Epithelial cell of prostate (primary cell): ENCODE measurements around the gene BYSL.
"Not testable (repeated sequence)": the region's sequence is repeated elsewhere in the genome, so short reads cannot be mapped to it uniquely, and the experiment has no call there.

Experiments
- DNase-seq: peaks from one replicate; pipeline ENCODE4 v3.0.0-alpha.2; 2011; ENCODE audit warnings: low read depth, low spot score
- H3K27ac ChIP-seq: fragments of 450-650 bp; 2 replicates; pipeline ENCODE4 v1.5.1; 2017; ENCODE audit warnings: mild to moderate bottlenecking

Gene BYSL

GRCh38 chr6:41939848-41940758, 18.8 kb downstream of the BYSL start:
- no peak for DNase-seq
- H3K27ac ChIP-seq: peak overlapping the region; percentile 69

- H3K27ac ChIP-seq: peak overlapping the region; percentile 69
- DNase-seq: no peak
Observed at GRCh38 chr6:41940759-41941279, 19.5 kb downstream of the BYSL start.

- no peak for DNase-seq
Observed at GRCh38 chr6:41941280-41942066, 20.2 kb downstream of the BYSL start, which contains the start of gene CCND3. Gene CCND3, minus strand, starts transcription at chr6:41941808. Its CDS starts 159 bp downstream, at chr6:41941649.

GRCh38 chr6:41942067-41942851, 21.0 kb downstream of the BYSL start:
- peak overlapping the region; percentile 69 for H3K27ac ChIP-seq
- DNase-seq: no peak

More at GRCh38 chr6:41941280-41942066, 20.2 kb downstream of the BYSL start, which contains the start of gene CCND3:
- H3K27ac ChIP-seq: peak within 1 kb of the TSS; percentile 69

- not testable (repeated sequence) for H3K27ac ChIP-seq, DNase-seq
Observed at GRCh38 chr6:41942882-41943281, 21.6 kb downstream of the BYSL start.

GRCh38 chr6:41943456-41943855, 22.2 kb downstream of the BYSL start:
- H3K27ac ChIP-seq: no peak overlapping the region
- DNase-seq: no peak

GRCh38 chr6:41947581-41948220, 26.4 kb downstream of the BYSL start:
- DNase-seq: no peak
- no peak overlapping the region for H3K27ac ChIP-seq

GRCh38 chr6:41954668-41955067, 33.4 kb downstream of the BYSL start:
- DNase-seq: no peak
- H3K27ac ChIP-seq: no peak overlapping the region

GRCh38 chr6:41955412-41955811, 34.1 kb downstream of the BYSL start:
- no peak for DNase-seq
- H3K27ac ChIP-seq: no peak overlapping the region

- H3K27ac ChIP-seq: no peak overlapping the region
- no peak for DNase-seq
Observed at GRCh38 chr6:41957117-41957516, 35.8 kb downstream of the BYSL start.

- H3K27ac ChIP-seq: no peak overlapping the region
- no peak for DNase-seq
Observed at GRCh38 chr6:41958022-41958856, 36.9 kb downstream of the BYSL start.

GRCh38 chr6:41960028-41960427, 38.7 kb downstream of the BYSL start:
- no peak for DNase-seq
- no peak overlapping the region for H3K27ac ChIP-seq

- H3K27ac ChIP-seq: no peak overlapping the region
- DNase-seq: no peak
Observed at GRCh38 chr6:41963371-41963770, 42.1 kb downstream of the BYSL start.

GRCh38 chr6:41964201-41964887, 43.0 kb downstream of the BYSL start:
- H3K27ac ChIP-seq: no peak overlapping the region

GRCh38 chr6:41965429-41966213, 44.3 kb downstream of the BYSL start:
- H3K27ac ChIP-seq: no peak overlapping the region
- no peak for DNase-seq

More at GRCh38 chr6:41964201-41964887, 43.0 kb downstream of the BYSL start:
- no peak for DNase-seq

- peak overlapping the region; percentile 66 for H3K27ac ChIP-seq
- no peak for DNase-seq
Observed at GRCh38 chr6:41966214-41966920, 45.1 kb downstream of the BYSL start.

- DNase-seq: no peak
- peak overlapping the region; percentile 66 for H3K27ac ChIP-seq
Observed at GRCh38 chr6:41966961-41967311, 45.6 kb downstream of the BYSL start.
